Measurements from ENCODE around the gene C5orf34. TPM values are rescaled to one million over a fixed set of nuclear protein-coding genes. Genes with fewer than 3 reads are reported as not detected.

The C5orf34 gene
- total RNA-seq, 1 experiment from 2014 or later = 17.0 TPM

DNA sequence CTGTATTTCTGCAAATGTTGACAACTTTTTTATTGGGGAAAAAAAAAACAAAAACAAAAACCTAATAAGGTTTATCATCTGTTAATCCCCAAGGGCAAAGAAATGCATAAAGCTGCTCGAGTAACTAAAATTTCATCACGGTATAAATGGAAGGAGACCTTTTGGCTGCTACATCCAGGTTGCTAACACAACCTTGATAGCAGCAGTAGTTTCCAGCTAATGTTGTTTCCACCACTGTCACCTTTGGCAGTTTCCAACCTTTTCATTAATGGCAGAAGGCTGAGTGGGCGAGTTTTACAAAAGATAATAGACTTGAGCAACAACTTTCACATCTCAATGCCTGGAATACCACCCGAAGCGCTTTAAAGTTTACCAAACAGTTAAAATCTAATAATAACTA lies 33.4 kb upstream of the C5orf34 start:
- Histone ChIP-seq H3K4me1 (ENCODE audit: insufficient read depth, low read length, poor library complexity, severe bottlenecking) (peaks cover 16% of the 10 kb centered on the region), H3K36me3 (ENCODE audit: insufficient read depth, low read length, poor library complexity, severe bottlenecking) (peaks cover 79% of the 10 kb centered on the region), H3K4me3 (ENCODE audit: low read depth, low read length, poor library complexity, severe bottlenecking) (no peak overlapping the region), H3K27ac (ENCODE audit: low read depth, low read length, poor library complexity, severe bottlenecking) (no peak overlapping the region), H3K9me3 (ENCODE audit: low read depth, low read length, poor library complexity, severe bottlenecking) (no peaks in the 10 kb centered on the region), H3K27me3 (replicated peaks; ENCODE audit: insufficient read depth, low read depth, low read length, poor library complexity) (no peaks in the 10 kb centered on the region)
- CTCF ChIA-PET = no interaction called here
- intact Hi-C loops (cut with micrococcal nuclease; ENCODE audit: unreplicated experiment) = no loop called here
- no TSS peak for BruUV-seq (replicated peaks)
- POLR2A ChIA-PET (ENCODE audit: low non-redundant PET) = no interaction called here
- TF ChIP-seq EZH2 (IDR thresholded peaks at IDR 0.05; ENCODE audit: borderline replicate concordance, low read depth, low read length, poor library complexity, severe bottlenecking) = no peak
- TF ChIP-seq, protein P1, sequence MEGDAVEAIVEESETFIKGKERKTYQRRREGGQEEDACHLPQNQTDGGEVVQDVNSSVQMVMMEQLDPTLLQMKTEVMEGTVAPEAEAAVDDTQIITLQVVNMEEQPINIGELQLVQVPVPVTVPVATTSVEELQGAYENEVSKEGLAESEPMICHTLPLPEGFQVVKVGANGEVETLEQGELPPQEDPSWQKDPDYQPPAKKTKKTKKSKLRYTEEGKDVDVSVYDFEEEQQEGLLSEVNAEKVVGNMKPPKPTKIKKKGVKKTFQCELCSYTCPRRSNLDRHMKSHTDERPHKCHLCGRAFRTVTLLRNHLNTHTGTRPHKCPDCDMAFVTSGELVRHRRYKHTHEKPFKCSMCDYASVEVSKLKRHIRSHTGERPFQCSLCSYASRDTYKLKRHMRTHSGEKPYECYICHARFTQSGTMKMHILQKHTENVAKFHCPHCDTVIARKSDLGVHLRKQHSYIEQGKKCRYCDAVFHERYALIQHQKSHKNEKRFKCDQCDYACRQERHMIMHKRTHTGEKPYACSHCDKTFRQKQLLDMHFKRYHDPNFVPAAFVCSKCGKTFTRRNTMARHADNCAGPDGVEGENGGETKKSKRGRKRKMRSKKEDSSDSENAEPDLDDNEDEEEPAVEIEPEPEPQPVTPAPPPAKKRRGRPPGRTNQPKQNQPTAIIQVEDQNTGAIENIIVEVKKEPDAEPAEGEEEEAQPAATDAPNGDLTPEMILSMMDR (conservative IDR thresholded peaks at IDR 0.05; ENCODE audit: low read depth, low read length) = no peak
- DNase-seq (ENCODE audit: low spot score) = no peak

DNA sequence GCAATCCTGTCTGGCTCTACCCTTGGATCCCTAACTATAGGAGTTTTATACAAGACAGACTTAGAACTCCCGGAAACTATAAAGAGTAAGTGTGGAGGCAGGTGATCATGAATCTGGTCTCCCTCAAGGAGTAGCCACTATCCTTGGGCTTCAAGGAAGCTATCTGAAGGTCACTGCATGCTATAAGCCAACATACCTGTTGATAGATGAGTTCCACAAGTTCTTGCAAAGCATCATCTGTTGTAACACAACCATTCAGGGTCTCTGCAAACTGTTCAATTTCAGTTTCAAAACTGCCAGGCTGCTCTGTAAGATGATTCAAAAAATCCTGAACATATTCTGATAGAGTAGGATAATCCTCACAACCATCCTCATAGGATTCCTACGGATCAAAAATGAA lies 32.6 kb upstream of the C5orf34 start:
- Histone ChIP-seq H3K36me3 (ENCODE audit: insufficient read depth, low read length, poor library complexity, severe bottlenecking) (peaks cover 79% of the 10 kb centered on the region), H3K4me3 (ENCODE audit: low read depth, low read length, poor library complexity, severe bottlenecking) (no peak overlapping the region), H3K27me3 (replicated peaks; ENCODE audit: insufficient read depth, low read depth, low read length, poor library complexity) (no peaks in the 10 kb centered on the region), H3K9me3 (ENCODE audit: low read depth, low read length, poor library complexity, severe bottlenecking) (no peaks in the 10 kb centered on the region), H3K27ac (ENCODE audit: low read depth, low read length, poor library complexity, severe bottlenecking) (no peak overlapping the region), H3K4me1 (ENCODE audit: insufficient read depth, low read length, poor library complexity, severe bottlenecking) (peaks cover 8% of the 10 kb centered on the region)
- ChIA-PET POLR2A (ENCODE audit: low non-redundant PET) (no interaction called here), CTCF (no interaction called here)
- no TSS peak for BruUV-seq (replicated peaks)
- DNase-seq (ENCODE audit: low spot score) = no peak
- intact Hi-C loops (cut with micrococcal nuclease; ENCODE audit: unreplicated experiment) = no loop called here
- TF ChIP-seq EZH2 (IDR thresholded peaks at IDR 0.05; ENCODE audit: borderline replicate concordance, low read depth, low read length, poor library complexity, severe bottlenecking) = no peak
- TF ChIP-seq, protein P1 (conservative IDR thresholded peaks at IDR 0.05; ENCODE audit: low read depth, low read length) = no peak

DNA sequence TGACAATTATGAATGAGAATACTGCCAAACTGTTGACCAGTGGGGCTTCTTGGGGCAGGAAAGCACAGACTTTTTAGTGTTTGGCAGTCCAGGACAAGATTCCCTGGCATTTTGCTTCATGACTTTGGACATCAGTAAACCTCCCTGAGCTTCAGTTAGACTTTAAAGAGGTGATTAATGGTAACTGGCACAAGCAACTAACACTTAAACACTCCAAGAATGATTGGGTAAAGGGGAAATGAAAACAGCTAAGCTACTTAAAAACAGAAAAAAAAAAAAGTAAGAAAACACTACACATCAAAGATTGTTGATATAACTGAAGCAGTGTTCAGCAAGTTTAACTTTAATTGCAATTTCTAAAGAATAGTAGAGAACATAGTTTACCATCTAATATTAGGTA lies 28.5 kb upstream of the C5orf34 start:
- POLR2A ChIA-PET (ENCODE audit: low non-redundant PET) = no interaction called here
- TF ChIP-seq, protein P1 (conservative IDR thresholded peaks at IDR 0.05; ENCODE audit: low read depth, low read length) = no peak
- TF ChIP-seq EZH2 (IDR thresholded peaks at IDR 0.05; ENCODE audit: borderline replicate concordance, low read depth, low read length, poor library complexity, severe bottlenecking) = no peak

More for the DNA sequence above, 28.5 kb upstream of the C5orf34 start:
- H3K27ac ChIP-seq (ENCODE audit: low read depth, low read length, poor library complexity, severe bottlenecking) = no peak overlapping the region
- H3K4me3 ChIP-seq (ENCODE audit: low read depth, low read length, poor library complexity, severe bottlenecking) = no peak overlapping the region
- H3K4me1 ChIP-seq (ENCODE audit: insufficient read depth, low read length, poor library complexity, severe bottlenecking) = no peaks in the 10 kb centered on the region
- CTCF ChIA-PET = no interaction called here
- intact Hi-C loops (cut with micrococcal nuclease; ENCODE audit: unreplicated experiment) = no loop called here
- H3K36me3 ChIP-seq (ENCODE audit: insufficient read depth, low read length, poor library complexity, severe bottlenecking) = peaks cover 80% of the 10 kb centered on the region
- no TSS peak for BruUV-seq (replicated peaks)
- H3K27me3 ChIP-seq (replicated peaks; ENCODE audit: insufficient read depth, low read depth, low read length, poor library complexity) = no peaks in the 10 kb centered on the region
- no peak for DNase-seq (ENCODE audit: low spot score)
- no peaks in the 10 kb centered on the region for H3K9me3 ChIP-seq (ENCODE audit: low read depth, low read length, poor library complexity, severe bottlenecking)
